ENCODE results near the gene FUT7. TPM values are rescaled to one million over a fixed set of nuclear protein-coding genes. Genes with fewer than 3 reads are reported as not detected.

Gene FUT7
- polyA plus RNA-seq, 1 donor = not detected

DNA sequence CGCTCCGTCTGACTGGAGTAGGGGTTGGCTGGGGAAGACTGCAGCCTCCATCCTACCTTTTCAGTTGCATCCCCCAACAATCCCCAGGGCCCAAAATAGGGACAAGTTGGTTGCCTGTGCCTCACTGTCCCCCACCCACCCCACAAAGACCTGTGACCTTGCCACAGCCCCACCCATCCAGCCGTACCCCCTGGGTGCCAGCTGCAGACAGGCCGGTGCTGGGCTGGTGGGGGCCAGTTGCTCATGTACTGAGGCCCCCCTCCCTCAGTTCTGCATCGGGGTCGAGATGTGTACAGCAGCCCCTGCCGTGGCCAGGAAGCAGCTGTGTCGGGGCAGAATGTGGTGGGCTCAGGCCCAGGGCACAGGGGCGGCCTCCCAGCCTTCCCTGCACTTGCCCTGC is 48.7 kb downstream of the FUT7 start:
- no peak for DNase-seq

DNA sequence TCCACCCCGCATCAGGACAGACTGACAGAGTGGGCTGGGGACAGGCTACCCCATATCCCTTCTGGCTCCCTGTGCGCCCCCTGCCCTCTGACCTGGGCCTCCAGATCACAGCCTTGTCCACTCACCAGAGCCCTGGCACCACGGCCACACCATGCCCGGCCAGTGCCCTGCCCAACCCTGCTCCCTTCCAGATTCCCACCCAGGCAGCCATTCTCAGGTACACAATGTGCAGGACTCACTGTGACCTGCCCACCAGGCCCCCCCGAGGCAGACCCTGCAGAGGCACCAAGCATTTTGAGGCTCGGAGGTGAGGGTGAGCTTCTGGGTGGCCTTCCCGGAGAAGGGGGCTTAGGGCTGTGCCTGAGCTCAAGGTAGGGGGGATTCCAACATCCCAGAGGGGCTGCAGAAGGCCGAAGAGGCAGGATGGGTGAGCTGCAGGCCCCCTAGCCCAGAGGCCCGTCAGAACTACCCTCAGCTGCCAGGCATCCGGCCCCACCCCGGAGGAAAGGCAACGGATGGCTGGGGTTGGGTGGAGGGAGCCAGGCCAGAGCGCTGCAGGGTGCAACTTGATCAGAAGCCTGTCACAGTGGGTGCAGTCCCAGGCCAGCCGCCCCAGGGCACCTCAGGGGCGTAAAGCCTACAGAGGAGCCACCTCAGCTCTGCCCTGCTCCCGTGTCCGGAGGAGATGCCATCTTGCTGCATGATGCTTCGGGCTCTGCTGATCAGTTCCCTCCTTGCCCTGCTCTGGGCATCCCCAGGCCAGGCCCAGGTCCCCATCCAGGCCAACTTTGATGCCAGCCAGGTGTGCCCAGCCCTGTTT is 49.4 kb downstream of the FUT7 start, which contains the start of gene LCNL1:
TSS of gene LCNL1 (plus strand) at position 762 of the 820 bp plus-strand sequence. CDS start 594 bp downstream, outside the sequence.
- no peak for DNase-seq

DNA sequence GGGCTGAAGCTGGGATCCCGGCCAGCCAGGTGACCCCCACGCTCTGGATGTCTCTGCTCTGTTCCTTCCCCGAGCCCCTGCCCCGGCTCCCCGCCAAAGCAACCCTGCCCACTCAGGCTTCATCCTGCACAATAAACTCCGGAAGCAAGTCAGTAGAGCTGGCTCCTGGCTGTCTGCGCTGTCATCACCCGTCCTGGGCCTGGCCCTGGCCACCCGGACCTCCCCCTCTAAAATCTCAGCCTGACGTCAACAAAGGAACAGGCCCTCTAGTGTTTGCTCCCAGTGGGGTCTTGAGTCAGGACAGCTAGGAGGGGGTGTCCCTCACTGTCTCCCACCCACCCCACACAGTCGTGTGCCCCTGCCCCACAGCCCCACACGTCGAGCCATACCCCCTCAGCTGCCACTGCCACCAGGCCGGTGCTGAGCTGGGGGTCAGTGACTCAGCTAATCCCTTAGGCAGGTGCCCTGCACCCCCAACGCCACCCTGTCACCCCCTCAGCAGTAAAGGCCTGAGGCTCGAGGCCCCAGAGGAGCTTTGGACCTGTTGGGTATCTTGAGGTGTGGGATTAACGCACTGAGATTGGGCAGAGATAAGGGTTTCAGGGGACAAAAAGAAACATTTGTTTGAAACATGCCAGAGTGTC is 50.2 kb downstream of the FUT7 start:
- no peak for DNase-seq

GRCh38 chr9:136980669-136981478 is 51.0 kb downstream of the FUT7 start:
- DNase-seq = no peak

Other genes with a start within 250 kb of the FUT7 start
- 53.9 TPM for gene TMEM141, start 240.7 kb downstream of the FUT7 start, polyA plus RNA-seq (ENCODE audit: insufficient read length)
- 5.5 TPM for gene CCDC183, start 235.8 kb downstream of the FUT7 start, polyA plus RNA-seq (ENCODE audit: insufficient read length)
- 59.9 TPM for gene RABL6, start 224.1 kb downstream of the FUT7 start, polyA plus RNA-seq (ENCODE audit: insufficient read length)
- gene AJM1, start 189.6 kb downstream of the FUT7 start, polyA plus RNA-seq (ENCODE audit: insufficient read length) = 1.00 TPM
- gene PHPT1, start 182.7 kb downstream of the FUT7 start, polyA plus RNA-seq (ENCODE audit: insufficient read length) = 64.9 TPM
- 5.4 TPM for gene MAMDC4, start 179.7 kb downstream of the FUT7 start, polyA plus RNA-seq (ENCODE audit: insufficient read length)
- 275 TPM for gene EDF1, start 165.8 kb downstream of the FUT7 start, polyA plus RNA-seq (ENCODE audit: insufficient read length)
- 12.7 TPM for gene TRAF2, start 145.6 kb downstream of the FUT7 start, polyA plus RNA-seq (ENCODE audit: insufficient read length)
- 33.7 TPM for gene FBXW5, start 87.3 kb downstream of the FUT7 start, polyA plus RNA-seq (ENCODE audit: insufficient read length)
- 0.42 TPM for gene C8G, start 86.8 kb downstream of the FUT7 start, polyA plus RNA-seq (ENCODE audit: insufficient read length)
- gene LCN12, start 79.8 kb downstream of the FUT7 start, polyA plus RNA-seq (ENCODE audit: insufficient read length) = 20.2 TPM
- gene PTGDS, start 54.6 kb downstream of the FUT7 start, polyA plus RNA-seq (ENCODE audit: insufficient read length) = 61.3 TPM
- gene LCNL1, start 49.1 kb downstream of the FUT7 start, polyA plus RNA-seq (ENCODE audit: insufficient read length) = 0.43 TPM
- gene PAXX, start 39.7 kb downstream of the FUT7 start, polyA plus RNA-seq (ENCODE audit: insufficient read length) = 23.3 TPM
- gene CLIC3, start 35.5 kb downstream of the FUT7 start, polyA plus RNA-seq (ENCODE audit: insufficient read length) = not detected
- 46.6 TPM for gene ABCA2, start 3.9 kb downstream of the FUT7 start, polyA plus RNA-seq (ENCODE audit: insufficient read length)
- gene NPDC1, start 14.1 kb upstream of the FUT7 start, polyA plus RNA-seq (ENCODE audit: insufficient read length) = 18.4 TPM
- 4.7 TPM for gene ENTPD2, start 22.0 kb upstream of the FUT7 start, polyA plus RNA-seq (ENCODE audit: insufficient read length)
- 7.2 TPM for gene SAPCD2, start 38.5 kb upstream of the FUT7 start, polyA plus RNA-seq (ENCODE audit: insufficient read length)
- gene UAP1L1, start 45.4 kb upstream of the FUT7 start, polyA plus RNA-seq (ENCODE audit: insufficient read length) = 6.9 TPM
- gene MAN1B1, start 54.9 kb upstream of the FUT7 start, polyA plus RNA-seq (ENCODE audit: insufficient read length) = 61.4 TPM
- gene DPP7, start 82.6 kb upstream of the FUT7 start, polyA plus RNA-seq (ENCODE audit: insufficient read length) = 16.8 TPM
- not detected for gene GRIN1, start 107.1 kb upstream of the FUT7 start, polyA plus RNA-seq (ENCODE audit: insufficient read length)
- gene LRRC26, start 138.0 kb upstream of the FUT7 start, polyA plus RNA-seq (ENCODE audit: insufficient read length) = not detected
- not detected for gene TMEM210, start 140.0 kb upstream of the FUT7 start, polyA plus RNA-seq (ENCODE audit: insufficient read length)
- 42.9 TPM for gene ANAPC2, start 156.5 kb upstream of the FUT7 start, polyA plus RNA-seq (ENCODE audit: insufficient read length)
- 34.7 TPM for gene SSNA1, start 156.6 kb upstream of the FUT7 start, polyA plus RNA-seq (ENCODE audit: insufficient read length)
- 10.9 TPM for gene TPRN, start 168.7 kb upstream of the FUT7 start, polyA plus RNA-seq (ENCODE audit: insufficient read length)
- 39.0 TPM for gene TMEM203, start 173.6 kb upstream of the FUT7 start, polyA plus RNA-seq (ENCODE audit: insufficient read length)
- gene NDOR1, start 173.6 kb upstream of the FUT7 start, polyA plus RNA-seq (ENCODE audit: insufficient read length) = 12.2 TPM
- 5.8 TPM for gene RNF208, start 190.2 kb upstream of the FUT7 start, polyA plus RNA-seq (ENCODE audit: insufficient read length)
- gene CYSRT1, start 193.1 kb upstream of the FUT7 start, polyA plus RNA-seq (ENCODE audit: insufficient read length) = 13.2 TPM
- 13.1 TPM for gene RNF224, start 195.4 kb upstream of the FUT7 start, polyA plus RNA-seq (ENCODE audit: insufficient read length)
- gene SLC34A3, start 198.8 kb upstream of the FUT7 start, polyA plus RNA-seq (ENCODE audit: insufficient read length) = 7.4 TPM
- 345 TPM for gene TUBB4B, start 209.2 kb upstream of the FUT7 start, polyA plus RNA-seq (ENCODE audit: insufficient read length)
- 1.5 TPM for gene STPG3, start 219.2 kb upstream of the FUT7 start, polyA plus RNA-seq (ENCODE audit: insufficient read length)
- gene NELFB, start 223.2 kb upstream of the FUT7 start, polyA plus RNA-seq (ENCODE audit: insufficient read length) = 48.0 TPM
- 4.5 TPM for gene TOR4A, start 245.6 kb upstream of the FUT7 start, polyA plus RNA-seq (ENCODE audit: insufficient read length)

Measured in left kidney (tissue), 2 donors.